PC-3 (cell line): Measurements from ENCODE around the gene ACAN. TPM values are rescaled to one million over a fixed set of nuclear protein-coding genes. Genes with fewer than 3 reads are reported as not detected.

Experiments
- ATAC-seq: fragments of 200-7000 bp; cut with Tn5 transposase; 2 replicates; pipeline ENCODE4 v1.9.1; 2020; ENCODE audit warnings: mild to moderate bottlenecking, moderate library complexity
- BruUV-seq: library from RNA; stranded (reverse); fragments of 400-500 nt; replicated peaks from 2 replicates; lab custom pipeline; 2021; lab: Mats Ljungman, UMichigan
- CTCF ChIA-PET: fragments of 300-600 bp; sonication (Branson Sonifier 250); formaldehyde crosslinking; loops from one replicate; lab custom pipeline; 2022; ENCODE audit warnings: antibody characterized with exemption; lab: Charles Lee
- POLR2A ChIA-PET: fragments of 300-600 bp; sonication (Branson Sonifier 250); formaldehyde crosslinking; loops from one replicate; lab custom pipeline; 2022; ENCODE audit warnings: antibody characterized with exemption; ENCODE audit not compliant: unreplicated experiment; lab: Charles Lee
- DNase-seq: peaks from one replicate; pipeline ENCODE4 v3.0.0-alpha.2; 2015
- H2AFZ ChIP-seq: fragments of 300-600 bp; sonication (generic); 2 replicates; pipeline ENCODE4 v1.6.0; 2016; ENCODE audit warnings: antibody characterized with exemption, low read length
- H3F3A ChIP-seq: fragments of 300-600 bp; sonication (generic); one replicate; pipeline ENCODE4 v1.6.0; 2017; ENCODE audit warnings: antibody characterized with exemption, low read length, control low read depth, mild to moderate bottlenecking; ENCODE audit not compliant: unreplicated experiment
- H3K27ac ChIP-seq: fragments of 300-600 bp; sonication (generic); 2 replicates; pipeline ENCODE4 v1.5.1; 2016; ENCODE audit warnings: mild to moderate bottlenecking, low read length
- H3K27me3 ChIP-seq: fragments of 300-600 bp; sonication (generic); 2 replicates; pipeline ENCODE4 v1.6.1; 2016; ENCODE audit warnings: low read length, mixed read lengths
- H3K36me3 ChIP-seq: fragments of 300-600 bp; sonication (generic); 2 replicates; pipeline ENCODE4 v1.6.1; 2016; ENCODE audit warnings: low read depth, mixed run types, low read length, mixed read lengths
- H3K4me1 ChIP-seq: fragments of 300-600 bp; sonication (generic); 2 replicates; pipeline ENCODE4 v1.5.1; 2016; ENCODE audit warnings: low read length; ENCODE audit not compliant: insufficient read depth
- H3K4me2 ChIP-seq: fragments of 300-600 bp; sonication (generic); 2 replicates; pipeline ENCODE4 v1.6.0; 2016; ENCODE audit warnings: low read length
- H3K4me3 ChIP-seq: fragments of 300-600 bp; sonication (generic); 2 replicates; pipeline ENCODE4 v1.5.1; 2016; ENCODE audit warnings: mild to moderate bottlenecking, low read length, mixed read lengths
- H3K79me2 ChIP-seq: fragments of 300-600 bp; sonication (generic); 2 replicates; pipeline ENCODE4 v1.6.1; 2017; ENCODE audit warnings: low read length, mixed read lengths
- H3K9ac ChIP-seq: fragments of 300-600 bp; sonication (generic); 2 replicates; pipeline ENCODE4 v1.6.0; 2016; ENCODE audit warnings: mild to moderate bottlenecking, low read length
- H3K9me2 ChIP-seq: fragments of 300-600 bp; sonication (generic); replicated peaks from 2 replicates; pipeline ENCODE4 v1.6.1; 2016; ENCODE audit warnings: mixed run types, low read length, mixed read lengths
- H3K9me3 ChIP-seq: fragments of 300-600 bp; sonication (generic); 2 replicates; pipeline ENCODE4 v1.6.1; 2016; ENCODE audit warnings: low read length, mixed read lengths
- H4K20me1 ChIP-seq: fragments of 300-600 bp; sonication (generic); 2 replicates; pipeline ENCODE4 v1.6.1; 2016; ENCODE audit warnings: low read length, mixed read lengths
- EZH2 ChIP-seq: fragments of 300-600 bp; sonication (generic); IDR thresholded peaks from one replicate; pipeline ENCODE4 v1.6.1; 2017; ENCODE audit warnings: antibody characterized with exemption, mild to moderate bottlenecking, low read length; ENCODE audit not compliant: unreplicated experiment
- EZH2phosphoT487 ChIP-seq: fragments of 300-600 bp; sonication (generic); IDR thresholded peaks from 2 replicates; pipeline ENCODE4 v1.6.1; 2018; ENCODE audit warnings: mild to moderate bottlenecking, antibody characterized with exemption, low read length, borderline replicate concordance
- intact Hi-C: fragments of 100-400 bp; cut with micrococcal nuclease; formaldehyde crosslinking; loops from 2 replicates; pipeline ENCODE4 v1.9.0; 2023
- total RNA-seq: library from RNA; depleted of rRNA; stranded (reverse); fragments of >200 nt; gene quantifications from 2 replicates; pipeline ENCODE4 v1.2.3, GENCODE V29; 2014
- TF ChIP-seq, protein P1 (sequence below): fragments of 300-600 bp; sonication (generic); conservative IDR thresholded peaks from 2 replicates; pipeline ENCODE4 v1.5.1; 2017; ENCODE audit warnings: antibody characterized with exemption, low read depth, mild to moderate bottlenecking, low read length

The ACAN gene
- total RNA-seq, 1 experiment from 2014 or later = not detected

DNA sequence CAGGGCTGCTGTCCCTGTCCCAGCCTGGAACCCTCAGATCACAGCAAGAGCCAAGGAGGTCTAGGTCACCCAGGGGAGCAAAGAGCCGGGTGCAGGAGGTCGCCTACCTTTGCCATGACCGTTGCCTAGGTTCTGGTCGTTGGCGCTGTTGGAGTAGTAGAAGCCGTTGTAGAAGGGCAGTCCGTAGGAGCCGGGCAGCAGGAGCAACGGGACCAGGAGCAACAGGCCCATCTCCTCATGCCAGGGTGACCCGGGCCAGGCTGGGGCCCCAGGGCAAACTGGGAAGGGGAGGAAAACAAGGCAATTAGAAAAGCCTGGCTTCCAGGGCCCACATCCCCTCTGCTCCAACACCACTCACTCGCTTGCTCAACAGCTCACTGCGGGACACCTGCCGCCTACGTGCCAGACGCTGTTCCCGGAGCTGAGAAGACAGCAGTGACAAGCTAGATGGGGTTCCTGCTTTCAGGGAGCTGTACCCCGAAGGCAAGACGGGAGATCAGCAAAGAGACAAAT, 83.9 kb downstream of the ACAN start:
- Histone ChIP-seq H3K9ac (no peak overlapping the region), H3F3A (no peaks in the 10 kb centered on the region), H3K27me3 (no peaks in the 10 kb centered on the region), H3K36me3 (no peaks in the 10 kb centered on the region), H3K4me3 (no peak overlapping the region), H3K79me2 (no peaks in the 10 kb centered on the region), H4K20me1 (no peaks in the 10 kb centered on the region), H3K4me2 (no peak overlapping the region), H3K9me3 (no peaks in the 10 kb centered on the region), H2AFZ (no peak overlapping the region), H3K9me2 (no peaks in the 10 kb centered on the region), H3K27ac (no peak overlapping the region), H3K4me1 (peaks cover 3% of the 10 kb centered on the region; the same call in 1 of the 2 replicates)
- intact Hi-C loops = no loop called here
- TF ChIP-seq, protein P1, sequence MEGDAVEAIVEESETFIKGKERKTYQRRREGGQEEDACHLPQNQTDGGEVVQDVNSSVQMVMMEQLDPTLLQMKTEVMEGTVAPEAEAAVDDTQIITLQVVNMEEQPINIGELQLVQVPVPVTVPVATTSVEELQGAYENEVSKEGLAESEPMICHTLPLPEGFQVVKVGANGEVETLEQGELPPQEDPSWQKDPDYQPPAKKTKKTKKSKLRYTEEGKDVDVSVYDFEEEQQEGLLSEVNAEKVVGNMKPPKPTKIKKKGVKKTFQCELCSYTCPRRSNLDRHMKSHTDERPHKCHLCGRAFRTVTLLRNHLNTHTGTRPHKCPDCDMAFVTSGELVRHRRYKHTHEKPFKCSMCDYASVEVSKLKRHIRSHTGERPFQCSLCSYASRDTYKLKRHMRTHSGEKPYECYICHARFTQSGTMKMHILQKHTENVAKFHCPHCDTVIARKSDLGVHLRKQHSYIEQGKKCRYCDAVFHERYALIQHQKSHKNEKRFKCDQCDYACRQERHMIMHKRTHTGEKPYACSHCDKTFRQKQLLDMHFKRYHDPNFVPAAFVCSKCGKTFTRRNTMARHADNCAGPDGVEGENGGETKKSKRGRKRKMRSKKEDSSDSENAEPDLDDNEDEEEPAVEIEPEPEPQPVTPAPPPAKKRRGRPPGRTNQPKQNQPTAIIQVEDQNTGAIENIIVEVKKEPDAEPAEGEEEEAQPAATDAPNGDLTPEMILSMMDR = no peak
- no peak for TF ChIP-seq EZH2phosphoT487
- no peak for TF ChIP-seq EZH2
- no peak for DNase-seq
- POLR2A ChIA-PET = no interaction called here
- no TSS peak for BruUV-seq
- ATAC-seq = no peak
- CTCF ChIA-PET = no interaction called here

DNA sequence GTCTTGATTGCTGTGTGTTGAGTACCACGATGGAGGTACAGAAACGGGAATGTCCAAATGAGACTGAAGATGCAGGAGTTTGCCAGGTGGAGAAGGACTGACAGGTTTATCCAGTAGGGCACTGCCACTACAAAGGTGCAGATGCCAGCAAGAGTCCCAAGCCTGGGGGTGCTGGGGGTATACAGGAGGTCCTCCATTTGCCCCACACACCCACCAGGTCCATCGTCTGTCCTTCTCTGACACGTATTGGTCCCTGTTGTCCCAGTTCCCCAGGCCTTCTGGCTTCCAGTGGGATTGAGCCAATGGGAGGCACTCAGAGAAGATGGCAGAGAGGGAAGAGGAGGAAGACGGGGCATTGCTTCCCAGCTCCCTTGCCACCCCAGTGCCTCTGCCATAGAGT, 85.5 kb downstream of the ACAN start:
- CTCF ChIA-PET = no interaction called here
- H3K27me3 ChIP-seq = no peaks in the 10 kb centered on the region

DNA sequence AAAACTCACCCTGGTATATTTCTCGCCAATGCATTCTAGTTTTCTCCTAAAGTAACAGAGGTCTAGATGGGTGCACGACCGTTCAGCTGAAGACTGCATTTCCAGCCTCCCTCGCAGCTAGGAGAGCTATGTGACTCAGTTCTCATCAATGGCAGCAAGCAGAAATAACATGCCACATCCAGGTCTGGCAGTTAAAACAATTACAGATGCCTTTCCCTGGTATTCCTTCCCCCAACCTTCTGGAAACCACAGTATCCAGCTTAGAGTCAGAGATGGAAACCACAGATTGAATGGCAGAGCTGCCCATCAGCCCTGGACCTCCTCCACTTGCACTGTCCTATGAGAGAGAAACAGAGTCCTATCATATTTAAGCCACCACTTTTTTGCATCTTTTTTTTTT, 87.3 kb downstream of the ACAN start:
- POLR2A ChIA-PET = no interaction called here
- Histone ChIP-seq H3K9ac (no peak overlapping the region), H3K9me3 (no peaks in the 10 kb centered on the region), H2AFZ (no peak overlapping the region), H3F3A (no peaks in the 10 kb centered on the region), H3K4me2 (no peak overlapping the region), H3K27ac (no peak overlapping the region), H3K4me3 (no peak overlapping the region), H3K79me2 (no peaks in the 10 kb centered on the region), H3K4me1 (no peaks in the 10 kb centered on the region), H3K9me2 (no peaks in the 10 kb centered on the region), H3K36me3 (no peaks in the 10 kb centered on the region), H3K27me3 (no peaks in the 10 kb centered on the region), H4K20me1 (no peaks in the 10 kb centered on the region)
- DNase-seq = no peak
- ATAC-seq = no peak
- TF ChIP-seq EZH2 (no peak), EZH2phosphoT487 (no peak)
- TF ChIP-seq, protein P1 = no peak
- CTCF ChIA-PET = no interaction called here
- no TSS peak for BruUV-seq
- intact Hi-C loops = no loop called here

More for the DNA sequence above, 85.5 kb downstream of the ACAN start:
- no peaks in the 10 kb centered on the region for H3K36me3 ChIP-seq
- H3K9me3 ChIP-seq = no peaks in the 10 kb centered on the region
- H3K4me1 ChIP-seq = no peaks in the 10 kb centered on the region
- no peak overlapping the region for H3K4me2 ChIP-seq
- no peak for DNase-seq
- intact Hi-C loops = no loop called here
- BruUV-seq = no TSS peak
- H3K79me2 ChIP-seq = no peaks in the 10 kb centered on the region
- H2AFZ ChIP-seq = no peak overlapping the region
- POLR2A ChIA-PET = no interaction called here
- TF ChIP-seq, protein P1 = no peak
- no peak for TF ChIP-seq EZH2
- TF ChIP-seq EZH2phosphoT487 = no peak
- H3K9ac ChIP-seq = no peak overlapping the region
- no peak for ATAC-seq
- H3K27ac ChIP-seq = no peak overlapping the region
- H3F3A ChIP-seq = no peaks in the 10 kb centered on the region
- no peak overlapping the region for H3K4me3 ChIP-seq
- no peaks in the 10 kb centered on the region for H4K20me1 ChIP-seq
- no peaks in the 10 kb centered on the region for H3K9me2 ChIP-seq
